HG03439 (cell line): ENCODE measurements around the gene PCBP3.

Experiments
- ATAC-seq: cut with Tn5 transposase; IDR thresholded peaks from one replicate; pipeline ENCODE4 v1.9.1; 2021; ENCODE audit warnings: mild to moderate bottlenecking, moderate library complexity; ENCODE audit not compliant: unreplicated experiment

Gene PCBP3

GRCh38 chr21:45856442-45856841 lies 212.9 kb downstream of the PCBP3 start:
- no peak for ATAC-seq

- no peak for ATAC-seq
Observed at GRCh38 chr21:45856906-45857305, 213.4 kb downstream of the PCBP3 start.

DNA sequence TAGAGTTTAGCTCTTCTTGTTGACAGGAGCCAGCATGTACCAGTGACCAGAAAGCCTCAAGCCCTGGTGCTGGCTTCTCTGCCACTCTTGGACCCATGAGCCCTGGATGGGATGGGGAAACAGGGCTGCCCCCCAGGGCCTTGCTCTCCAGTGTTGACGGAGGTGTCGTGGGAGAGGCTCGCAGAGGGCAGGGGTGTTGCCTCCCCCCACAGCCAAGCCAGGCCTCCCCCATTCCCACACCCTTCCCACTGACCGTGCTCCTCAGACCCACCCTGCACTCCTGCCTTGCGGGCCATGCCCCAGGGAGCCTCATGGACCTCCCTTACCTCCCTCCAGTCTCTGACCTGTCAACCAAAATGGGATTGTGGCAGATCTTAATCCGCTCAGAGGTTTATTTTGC lies 214.2 kb downstream of the PCBP3 start:
- ATAC-seq, result no peak

DNA sequence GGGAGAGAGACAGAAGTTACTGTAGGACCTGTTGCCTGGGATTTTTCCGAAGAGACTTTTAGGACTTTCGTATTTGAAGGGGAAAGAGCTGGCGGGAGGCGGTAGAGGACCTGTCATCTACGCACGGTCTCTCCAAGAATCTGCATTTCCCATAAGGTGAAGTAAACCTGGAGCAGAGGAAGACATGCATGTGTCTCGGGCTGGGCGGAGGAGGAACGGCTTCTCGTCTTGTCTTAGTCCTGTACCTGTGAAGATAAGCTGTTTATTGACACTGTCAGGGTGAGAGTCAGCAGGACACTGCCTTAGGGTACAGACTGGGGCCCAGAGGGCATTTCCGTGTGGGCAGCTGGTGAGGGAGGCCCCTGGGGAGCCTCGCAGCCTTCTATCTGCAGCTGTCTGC lies 214.7 kb downstream of the PCBP3 start:
- ATAC-seq, result no peak

GRCh38 chr21:45859041-45859761 lies 215.7 kb downstream of the PCBP3 start:
- ATAC-seq, result no peak

DNA sequence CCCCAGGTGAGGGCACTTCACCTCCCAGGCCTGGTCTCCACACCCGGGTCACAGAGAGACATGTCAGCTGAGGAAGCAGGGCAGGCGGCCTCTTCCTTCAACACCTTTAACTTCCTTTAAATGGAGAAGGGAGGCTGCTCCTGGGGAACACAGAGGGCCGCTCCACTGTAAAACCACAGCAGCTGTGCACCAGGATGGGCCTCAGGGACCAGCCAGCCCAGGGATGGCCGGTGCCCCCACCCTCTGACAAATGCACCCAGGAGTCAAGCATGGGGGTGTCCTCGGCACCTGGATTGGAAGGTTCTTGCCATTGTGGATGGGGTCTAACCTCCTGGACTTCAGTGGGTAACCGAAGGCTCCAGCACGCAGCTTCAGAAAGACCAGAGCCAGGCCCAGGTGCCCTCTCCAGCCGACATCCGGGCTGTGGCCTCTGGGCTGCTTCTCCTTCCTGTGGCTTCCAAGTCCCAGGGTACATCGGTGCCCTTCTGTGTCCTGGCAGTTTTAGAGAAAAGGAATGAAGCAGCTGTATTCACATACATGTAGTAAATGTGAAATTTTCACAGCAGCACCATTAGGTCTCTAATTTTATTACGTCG lies 216.3 kb downstream of the PCBP3 start:
- ATAC-seq, result no peak

GRCh38 chr21:45860493-45861155 lies 217.1 kb downstream of the PCBP3 start:
- no peak for ATAC-seq

DNA sequence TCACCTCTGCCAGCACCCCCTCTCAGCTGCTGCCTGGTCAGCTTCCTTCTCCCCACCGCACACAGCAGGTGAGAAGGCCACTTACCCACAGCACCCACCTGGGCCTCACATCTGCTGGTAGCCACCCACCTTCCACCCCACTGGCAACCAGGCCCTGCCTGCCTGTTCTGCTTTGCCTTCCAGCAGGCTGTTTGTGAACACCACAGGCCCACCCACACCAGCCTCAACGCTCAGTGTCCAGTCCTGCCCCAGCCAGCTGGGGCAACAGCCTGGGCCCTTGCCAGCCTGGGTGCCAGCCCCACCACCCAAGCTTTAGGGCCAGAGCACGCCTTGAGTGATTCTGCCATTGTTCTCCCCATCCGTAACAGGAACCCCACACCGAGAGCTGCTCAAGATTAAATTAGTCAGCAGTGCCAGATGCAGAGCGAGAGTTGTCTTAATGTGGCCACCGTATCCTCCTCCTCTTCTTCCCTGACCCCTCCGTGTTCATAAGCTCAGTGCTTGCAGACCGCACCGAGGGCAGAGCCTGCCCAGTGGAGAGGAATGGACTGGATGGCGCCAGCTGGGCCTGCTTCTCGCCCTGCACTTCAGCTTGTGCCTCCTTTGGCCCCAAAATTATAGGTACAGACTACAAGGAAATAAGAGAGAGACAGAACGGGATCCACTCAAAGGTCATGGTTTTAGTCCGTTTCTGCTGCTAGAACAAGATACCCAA lies 217.8 kb downstream of the PCBP3 start:
- ATAC-seq, result no peak

GRCh38 chr21:45862543-45863207 lies 219.2 kb downstream of the PCBP3 start:
- ATAC-seq, result no peak

GRCh38 chr21:45863267-45863666 lies 219.7 kb downstream of the PCBP3 start:
- ATAC-seq, result no peak

- no peak for ATAC-seq
Observed at GRCh38 chr21:45863751-45864150, 220.2 kb downstream of the PCBP3 start.

DNA sequence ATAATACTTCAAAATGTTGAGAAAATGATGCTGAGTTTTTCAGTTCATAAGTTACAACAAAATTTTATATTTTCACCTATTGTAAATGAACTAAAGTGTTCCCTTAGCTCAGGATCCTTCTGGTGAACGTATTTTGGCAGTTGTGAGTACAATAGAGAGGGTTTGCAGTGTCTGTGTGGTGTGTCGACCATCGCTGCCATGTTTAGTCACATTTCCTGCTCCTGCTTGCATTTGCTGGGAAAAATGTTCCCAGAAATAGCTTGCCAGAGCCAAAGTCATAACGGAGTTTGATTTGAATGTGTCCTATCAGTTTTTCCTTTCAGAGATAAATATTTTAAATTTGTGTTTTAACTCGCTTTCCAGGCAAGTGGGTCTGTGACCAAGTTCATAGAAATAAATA lies 220.9 kb downstream of the PCBP3 start:
- no peak for ATAC-seq

- ATAC-seq, result no peak
Observed at GRCh38 chr21:45865106-45865835, 221.7 kb downstream of the PCBP3 start.

DNA sequence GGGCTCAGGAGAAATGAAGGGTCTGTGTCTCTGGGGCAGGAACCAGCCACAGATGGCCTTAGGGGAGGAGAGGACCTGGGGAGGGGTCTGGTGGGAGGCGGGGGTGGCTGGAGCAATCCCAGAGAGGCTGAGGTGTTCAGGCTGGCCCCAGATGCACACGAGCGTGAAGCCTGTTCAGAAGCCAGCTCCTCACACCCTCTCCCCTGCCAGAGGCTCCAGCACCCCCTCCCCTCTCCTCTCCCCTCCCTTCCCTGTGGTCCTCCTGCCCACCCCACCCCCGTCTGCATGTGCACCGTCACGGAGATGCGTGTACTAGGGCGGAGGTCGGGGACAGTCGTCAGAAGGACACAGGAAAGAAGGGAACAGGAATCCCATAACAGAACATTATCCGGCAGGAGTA lies 223.0 kb downstream of the PCBP3 start:
- no peak for ATAC-seq

- no peak for ATAC-seq
Observed at GRCh38 chr21:45867041-45867666, 223.6 kb downstream of the PCBP3 start.

- ATAC-seq, result no peak
Observed at GRCh38 chr21:45867671-45868081, 224.2 kb downstream of the PCBP3 start.

DNA sequence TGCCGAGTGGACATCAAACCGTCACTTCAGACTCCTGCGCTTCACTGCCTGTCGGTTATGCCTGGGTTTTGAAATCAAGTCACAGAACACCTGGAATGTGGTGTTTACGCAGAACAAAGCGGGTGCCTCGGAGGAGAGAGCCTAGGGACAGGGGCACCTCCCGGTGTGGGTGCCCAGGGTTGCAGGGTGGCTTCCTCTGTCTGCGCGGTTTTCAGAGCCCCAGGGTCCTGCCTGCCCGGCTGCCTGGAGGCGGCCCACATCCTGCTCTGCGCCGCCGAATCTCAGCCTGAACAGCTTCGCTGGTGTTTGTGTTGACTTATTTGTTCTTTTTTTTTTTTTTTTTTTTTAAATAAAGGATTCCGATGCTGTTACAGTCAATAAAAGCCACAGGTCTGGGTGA lies 224.6 kb downstream of the PCBP3 start:
- ATAC-seq, result no peak

GRCh38 chr21:45868488-45868887 lies 225.0 kb downstream of the PCBP3 start:
- ATAC-seq, result no peak

- ATAC-seq, result no peak
Observed at GRCh38 chr21:45869121-45870007, 225.8 kb downstream of the PCBP3 start.
